ENCODE data around the gene NBAS. TPM values are rescaled to one million over a fixed set of nuclear protein-coding genes. Genes with fewer than 3 reads are reported as not detected.

NBAS gene
- polyA plus RNA-seq, 1 of the 3 experiments (the other 2 are of a cell fraction): 12.0 TPM

DNA sequence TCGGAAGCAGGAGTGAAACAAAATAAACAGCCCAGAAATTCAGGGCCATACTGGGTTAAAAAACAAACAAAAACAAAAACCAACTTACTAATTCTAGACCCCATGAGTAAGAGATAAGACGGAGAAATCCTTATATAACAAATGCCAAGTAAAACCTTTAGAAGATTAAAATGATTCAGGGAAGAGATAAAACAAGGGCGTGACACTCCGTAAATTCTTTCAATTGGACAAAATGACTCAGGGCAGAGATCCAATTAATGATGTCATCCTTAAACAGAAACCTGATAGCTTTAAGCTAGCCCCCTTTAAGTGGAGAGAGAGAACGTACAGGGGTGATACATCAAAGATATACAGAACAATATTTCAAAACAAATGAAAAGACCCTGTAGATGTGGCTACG lies 317.4 kb downstream of the NBAS start (continued):
- TF ChIP-seq, protein P1, sequence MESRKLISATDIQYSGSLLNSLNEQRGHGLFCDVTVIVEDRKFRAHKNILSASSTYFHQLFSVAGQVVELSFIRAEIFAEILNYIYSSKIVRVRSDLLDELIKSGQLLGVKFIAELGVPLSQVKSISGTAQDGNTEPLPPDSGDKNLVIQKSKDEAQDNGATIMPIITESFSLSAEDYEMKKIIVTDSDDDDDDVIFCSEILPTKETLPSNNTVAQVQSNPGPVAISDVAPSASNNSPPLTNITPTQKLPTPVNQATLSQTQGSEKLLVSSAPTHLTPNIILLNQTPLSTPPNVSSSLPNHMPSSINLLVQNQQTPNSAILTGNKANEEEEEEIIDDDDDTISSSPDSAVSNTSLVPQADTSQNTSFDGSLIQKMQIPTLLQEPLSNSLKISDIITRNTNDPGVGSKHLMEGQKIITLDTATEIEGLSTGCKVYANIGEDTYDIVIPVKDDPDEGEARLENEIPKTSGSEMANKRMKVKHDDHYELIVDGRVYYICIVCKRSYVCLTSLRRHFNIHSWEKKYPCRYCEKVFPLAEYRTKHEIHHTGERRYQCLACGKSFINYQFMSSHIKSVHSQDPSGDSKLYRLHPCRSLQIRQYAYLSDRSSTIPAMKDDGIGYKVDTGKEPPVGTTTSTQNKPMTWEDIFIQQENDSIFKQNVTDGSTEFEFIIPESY (IDR thresholded peaks at IDR 0.05; ENCODE audit: borderline replicate concordance, low read depth): no peak
- TF ChIP-seq RFX5 (IDR thresholded peaks at IDR 0.05; ENCODE audit: low read length): no peak

DNA sequence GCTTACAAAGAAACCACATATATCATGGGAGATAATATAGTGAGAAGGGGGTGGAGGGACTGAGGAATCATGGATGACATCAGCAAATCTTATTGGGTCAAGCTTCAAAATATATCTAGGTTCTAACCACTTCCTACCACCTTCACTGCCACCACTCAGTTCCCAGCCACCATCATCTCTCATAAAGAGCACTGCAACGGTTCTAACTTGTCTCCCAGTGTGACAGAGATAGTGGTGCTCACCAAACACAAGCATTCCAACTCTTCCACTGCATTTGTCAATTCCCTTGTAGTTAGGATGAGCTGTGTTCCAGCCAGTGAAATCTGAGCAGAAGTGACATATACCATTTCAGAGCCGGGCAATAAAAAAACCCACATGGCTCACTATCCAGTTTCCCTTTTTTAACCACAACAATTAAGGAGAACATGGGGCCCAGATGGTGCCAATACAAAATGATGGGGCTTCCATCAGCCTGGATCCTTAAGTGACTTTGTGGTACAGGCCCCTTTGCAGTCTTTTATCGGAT lies 318.1 kb downstream of the NBAS start:
- Histone ChIP-seq H3K9ac (no peak overlapping the region), H4K20me1 (ENCODE audit: insufficient read depth) (no peaks in the 10 kb centered on the region), H3F3A (replicated peaks; ENCODE audit: insufficient read depth) (no peaks in the 10 kb centered on the region), H3K27ac (ENCODE audit: low read depth in 2 of 2, low read length in 1 of 2) (no peak overlapping the region), H3K4me3 (ENCODE audit: low read depth in 2 of 2, low read length in 1 of 2) (no peak overlapping the region), H3K9me3 (no peaks in the 10 kb centered on the region), H3K36me3 (replicated peaks in 1 of 2; ENCODE audit: control insufficient read depth in 1 of 2, insufficient read depth in 2 of 2, low read length in 1 of 2) (no peaks in the 10 kb centered on the region), H3K4me1 (ENCODE audit: control insufficient read depth in 1 of 2, insufficient read depth in 2 of 2, low read depth in 1 of 2, low read length in 1 of 2) (no peaks in the 10 kb centered on the region; a peak in 2 of 4 replicates), H3K27me3 (ENCODE audit: insufficient read depth) (no peaks in the 10 kb centered on the region), H3K79me2 (ENCODE audit: insufficient read depth) (no peaks in the 10 kb centered on the region), H3K4me2 (no peak overlapping the region), H2AFZ (ENCODE audit: low read depth) (no peak overlapping the region), H3K9me2 (no peaks in the 10 kb centered on the region)
- TF ChIP-seq GATA2 (CRISPR knock-in tag; IDR thresholded peaks at IDR 0.05) (no peak), CHD2 (IDR thresholded peaks at IDR 0.05; ENCODE audit: low read length, partially characterized antibody) (no peak), FOXJ3 (CRISPR knock-in tag; IDR thresholded peaks at IDR 0.05) (no peak), TAF1 (IDR thresholded peaks at IDR 0.05; ENCODE audit: borderline replicate concordance, low read depth, low read length) (no peak), GABPA (IDR thresholded peaks at IDR 0.05; ENCODE audit: low read depth) (no peak), YY1 (IDR thresholded peaks at IDR 0.05; ENCODE audit: low read depth) (no peak), SIN3A (IDR thresholded peaks at IDR 0.05; ENCODE audit: borderline replicate concordance, low read depth, low read length) (no peak), RAD21 (IDR thresholded peaks at IDR 0.05; ENCODE audit: low read length) (no peak)
- TF ChIP-seq, protein P2, sequence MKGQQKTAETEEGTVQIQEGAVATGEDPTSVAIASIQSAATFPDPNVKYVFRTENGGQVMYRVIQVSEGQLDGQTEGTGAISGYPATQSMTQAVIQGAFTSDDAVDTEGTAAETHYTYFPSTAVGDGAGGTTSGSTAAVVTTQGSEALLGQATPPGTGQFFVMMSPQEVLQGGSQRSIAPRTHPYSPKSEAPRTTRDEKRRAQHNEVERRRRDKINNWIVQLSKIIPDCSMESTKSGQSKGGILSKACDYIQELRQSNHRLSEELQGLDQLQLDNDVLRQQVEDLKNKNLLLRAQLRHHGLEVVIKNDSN (IDR thresholded peaks at IDR 0.05; ENCODE audit: borderline replicate concordance, low read depth): no peak
- TF ChIP-seq, protein P3, sequence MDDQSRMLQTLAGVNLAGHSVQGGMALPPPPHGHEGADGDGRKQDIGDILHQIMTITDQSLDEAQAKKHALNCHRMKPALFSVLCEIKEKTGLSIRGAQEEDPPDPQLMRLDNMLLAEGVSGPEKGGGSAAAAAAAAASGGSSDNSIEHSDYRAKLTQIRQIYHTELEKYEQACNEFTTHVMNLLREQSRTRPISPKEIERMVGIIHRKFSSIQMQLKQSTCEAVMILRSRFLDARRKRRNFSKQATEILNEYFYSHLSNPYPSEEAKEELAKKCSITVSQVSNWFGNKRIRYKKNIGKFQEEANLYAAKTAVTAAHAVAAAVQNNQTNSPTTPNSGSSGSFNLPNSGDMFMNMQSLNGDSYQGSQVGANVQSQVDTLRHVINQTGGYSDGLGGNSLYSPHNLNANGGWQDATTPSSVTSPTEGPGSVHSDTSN (IDR thresholded peaks at IDR 0.05): no peak
- TF ChIP-seq, protein P4, sequence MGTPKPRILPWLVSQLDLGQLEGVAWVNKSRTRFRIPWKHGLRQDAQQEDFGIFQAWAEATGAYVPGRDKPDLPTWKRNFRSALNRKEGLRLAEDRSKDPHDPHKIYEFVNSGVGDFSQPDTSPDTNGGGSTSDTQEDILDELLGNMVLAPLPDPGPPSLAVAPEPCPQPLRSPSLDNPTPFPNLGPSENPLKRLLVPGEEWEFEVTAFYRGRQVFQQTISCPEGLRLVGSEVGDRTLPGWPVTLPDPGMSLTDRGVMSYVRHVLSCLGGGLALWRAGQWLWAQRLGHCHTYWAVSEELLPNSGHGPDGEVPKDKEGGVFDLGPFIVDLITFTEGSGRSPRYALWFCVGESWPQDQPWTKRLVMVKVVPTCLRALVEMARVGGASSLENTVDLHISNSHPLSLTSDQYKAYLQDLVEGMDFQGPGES (IDR thresholded peaks at IDR 0.05; ENCODE audit: low read depth, low read length): no peak
- TF ChIP-seq, protein P5, sequence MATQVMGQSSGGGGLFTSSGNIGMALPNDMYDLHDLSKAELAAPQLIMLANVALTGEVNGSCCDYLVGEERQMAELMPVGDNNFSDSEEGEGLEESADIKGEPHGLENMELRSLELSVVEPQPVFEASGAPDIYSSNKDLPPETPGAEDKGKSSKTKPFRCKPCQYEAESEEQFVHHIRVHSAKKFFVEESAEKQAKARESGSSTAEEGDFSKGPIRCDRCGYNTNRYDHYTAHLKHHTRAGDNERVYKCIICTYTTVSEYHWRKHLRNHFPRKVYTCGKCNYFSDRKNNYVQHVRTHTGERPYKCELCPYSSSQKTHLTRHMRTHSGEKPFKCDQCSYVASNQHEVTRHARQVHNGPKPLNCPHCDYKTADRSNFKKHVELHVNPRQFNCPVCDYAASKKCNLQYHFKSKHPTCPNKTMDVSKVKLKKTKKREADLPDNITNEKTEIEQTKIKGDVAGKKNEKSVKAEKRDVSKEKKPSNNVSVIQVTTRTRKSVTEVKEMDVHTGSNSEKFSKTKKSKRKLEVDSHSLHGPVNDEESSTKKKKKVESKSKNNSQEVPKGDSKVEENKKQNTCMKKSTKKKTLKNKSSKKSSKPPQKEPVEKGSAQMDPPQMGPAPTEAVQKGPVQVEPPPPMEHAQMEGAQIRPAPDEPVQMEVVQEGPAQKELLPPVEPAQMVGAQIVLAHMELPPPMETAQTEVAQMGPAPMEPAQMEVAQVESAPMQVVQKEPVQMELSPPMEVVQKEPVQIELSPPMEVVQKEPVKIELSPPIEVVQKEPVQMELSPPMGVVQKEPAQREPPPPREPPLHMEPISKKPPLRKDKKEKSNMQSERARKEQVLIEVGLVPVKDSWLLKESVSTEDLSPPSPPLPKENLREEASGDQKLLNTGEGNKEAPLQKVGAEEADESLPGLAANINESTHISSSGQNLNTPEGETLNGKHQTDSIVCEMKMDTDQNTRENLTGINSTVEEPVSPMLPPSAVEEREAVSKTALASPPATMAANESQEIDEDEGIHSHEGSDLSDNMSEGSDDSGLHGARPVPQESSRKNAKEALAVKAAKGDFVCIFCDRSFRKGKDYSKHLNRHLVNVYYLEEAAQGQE (IDR thresholded peaks at IDR 0.05; ENCODE audit: low read depth, low read length): no peak
- TF ChIP-seq, protein P6, sequence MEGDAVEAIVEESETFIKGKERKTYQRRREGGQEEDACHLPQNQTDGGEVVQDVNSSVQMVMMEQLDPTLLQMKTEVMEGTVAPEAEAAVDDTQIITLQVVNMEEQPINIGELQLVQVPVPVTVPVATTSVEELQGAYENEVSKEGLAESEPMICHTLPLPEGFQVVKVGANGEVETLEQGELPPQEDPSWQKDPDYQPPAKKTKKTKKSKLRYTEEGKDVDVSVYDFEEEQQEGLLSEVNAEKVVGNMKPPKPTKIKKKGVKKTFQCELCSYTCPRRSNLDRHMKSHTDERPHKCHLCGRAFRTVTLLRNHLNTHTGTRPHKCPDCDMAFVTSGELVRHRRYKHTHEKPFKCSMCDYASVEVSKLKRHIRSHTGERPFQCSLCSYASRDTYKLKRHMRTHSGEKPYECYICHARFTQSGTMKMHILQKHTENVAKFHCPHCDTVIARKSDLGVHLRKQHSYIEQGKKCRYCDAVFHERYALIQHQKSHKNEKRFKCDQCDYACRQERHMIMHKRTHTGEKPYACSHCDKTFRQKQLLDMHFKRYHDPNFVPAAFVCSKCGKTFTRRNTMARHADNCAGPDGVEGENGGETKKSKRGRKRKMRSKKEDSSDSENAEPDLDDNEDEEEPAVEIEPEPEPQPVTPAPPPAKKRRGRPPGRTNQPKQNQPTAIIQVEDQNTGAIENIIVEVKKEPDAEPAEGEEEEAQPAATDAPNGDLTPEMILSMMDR (IDR thresholded peaks at IDR 0.05): no peak
- TF ChIP-seq, protein P7, sequence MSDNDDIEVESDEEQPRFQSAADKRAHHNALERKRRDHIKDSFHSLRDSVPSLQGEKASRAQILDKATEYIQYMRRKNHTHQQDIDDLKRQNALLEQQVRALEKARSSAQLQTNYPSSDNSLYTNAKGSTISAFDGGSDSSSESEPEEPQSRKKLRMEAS (IDR thresholded peaks at IDR 0.05; ENCODE audit: low read depth): no peak
- WGBS (ENCODE audit: low lambda C conversion rate): 84% methylated on average over 3 of the region's 3 CpGs
- POLR2A ChIA-PET: no interaction called here
- no peak for DNase-seq
- CTCF ChIA-PET: no interaction called here

Measured in SK-N-SH (cell line).